ENCODE data around the gene FBXO17. TPM values are rescaled to one million over a fixed set of nuclear protein-coding genes. Genes with fewer than 3 reads are reported as not detected.

Gene FBXO17
- total and polyA plus RNA-seq, 2 of the 13 experiments (the other 11 are each of a cell fraction or from before 2014, with no cell fraction given) = 22.1 to 58.7 TPM

GRCh38 chr19:38942471-38943181, 32.9 kb downstream of the FBXO17 start (continued):
- TF ChIP-seq ZNF318 (CRISPR knock-in tag; IDR thresholded peaks at IDR 0.05) (no peak), SIN3B (IDR thresholded peaks at IDR 0.05; ENCODE audit: low read length) (no peak), SIN3A (IDR thresholded peaks at IDR 0.05; ENCODE audit: borderline replicate concordance, low read depth, low read length) (no peak), NCOA2 (CRISPR knock-in tag; IDR thresholded peaks at IDR 0.05) (no peak), ZNF687 (CRISPR knock-in tag; IDR thresholded peaks at IDR 0.05) (peak; percentile 15; the same call in 1 of the 2 replicates), ZNF569 (CRISPR knock-in tag; IDR thresholded peaks at IDR 0.05; ENCODE audit: borderline replicate concordance) (no peak), ZNF607 (CRISPR knock-in tag; IDR thresholded peaks at IDR 0.05; ENCODE audit: borderline replicate concordance) (no peak), ZNF839 (CRISPR knock-in tag; IDR thresholded peaks at IDR 0.05; ENCODE audit: borderline replicate concordance) (no peak), ZBTB38 (CRISPR knock-in tag; IDR thresholded peaks at IDR 0.05) (0 out of 2 replicates have a peak, but pooled peaks have one; percentile 29), PCBP2 (optimal IDR thresholded peaks at IDR 0.05; ENCODE audit: low read depth, low read length, poor library complexity, severe bottlenecking) (no peak), ZNF704 (CRISPR knock-in tag; IDR thresholded peaks at IDR 0.05; ENCODE audit: borderline replicate concordance) (no peak), ZNF446 (CRISPR knock-in tag; IDR thresholded peaks at IDR 0.05) (no peak), CTCF (CRISPR knock-in tag; IDR thresholded peaks at IDR 0.05) (no peak)
